ENCODE data around the gene YIF1A.

YIF1A gene

DNA sequence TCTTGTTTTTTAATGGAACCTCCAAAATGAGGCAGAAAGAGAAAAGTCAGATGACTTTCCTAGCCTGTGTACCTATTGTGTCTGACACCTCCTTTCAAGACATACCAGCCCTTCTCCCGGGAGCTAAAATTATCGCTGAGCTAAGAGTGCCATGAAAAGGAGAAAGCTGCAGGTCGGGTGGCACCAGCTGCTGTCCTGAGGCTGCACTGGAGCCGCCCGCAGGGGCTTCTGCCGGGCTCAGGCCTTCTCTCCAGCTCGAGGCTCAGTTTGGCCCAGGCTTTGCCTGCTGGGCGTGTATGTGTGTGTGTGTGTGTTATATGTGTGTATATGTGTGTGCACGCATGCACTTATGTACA, 48.2 kb downstream of the YIF1A start:
- DNase-seq: no peak

DNA sequence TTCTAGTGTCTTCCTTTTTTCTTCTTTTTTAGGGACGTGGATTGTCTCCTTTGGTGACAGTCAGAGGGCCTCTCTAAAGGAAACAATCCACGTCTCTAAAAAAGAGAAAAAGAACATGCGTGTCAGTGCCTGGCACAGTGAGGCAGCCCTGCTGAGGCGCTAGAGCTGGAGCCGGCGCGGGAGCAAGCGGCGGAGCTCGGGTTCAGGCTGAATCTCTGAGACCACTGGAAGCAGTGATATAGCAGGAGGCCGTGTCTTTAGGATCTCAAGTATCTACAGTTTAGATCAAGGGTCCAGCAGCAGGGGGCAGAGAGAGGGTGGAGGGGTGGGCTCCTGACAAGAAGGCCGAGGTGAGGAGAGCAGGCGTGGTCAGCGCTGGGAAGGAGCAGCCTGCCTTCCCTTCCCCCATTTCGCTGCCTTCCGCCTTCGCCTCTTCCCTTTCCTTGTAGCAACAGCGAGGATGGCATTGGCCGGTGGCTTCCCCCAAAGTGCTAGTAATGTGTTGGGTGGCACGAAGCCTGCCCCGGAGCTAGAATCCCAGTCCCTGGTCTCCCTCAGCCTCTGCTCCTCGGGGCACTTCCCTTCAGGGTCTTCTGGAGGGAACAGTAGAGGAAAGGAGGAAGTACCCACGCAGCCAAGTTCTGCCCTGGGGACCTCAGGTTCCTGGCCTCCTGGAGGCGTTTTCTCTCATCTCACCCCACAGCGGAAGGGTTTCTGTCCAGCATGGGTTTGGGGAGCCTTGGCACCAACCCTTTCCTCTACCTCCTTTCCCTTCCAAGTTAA, 48.8 kb downstream of the YIF1A start:
- no peak for DNase-seq

DNA sequence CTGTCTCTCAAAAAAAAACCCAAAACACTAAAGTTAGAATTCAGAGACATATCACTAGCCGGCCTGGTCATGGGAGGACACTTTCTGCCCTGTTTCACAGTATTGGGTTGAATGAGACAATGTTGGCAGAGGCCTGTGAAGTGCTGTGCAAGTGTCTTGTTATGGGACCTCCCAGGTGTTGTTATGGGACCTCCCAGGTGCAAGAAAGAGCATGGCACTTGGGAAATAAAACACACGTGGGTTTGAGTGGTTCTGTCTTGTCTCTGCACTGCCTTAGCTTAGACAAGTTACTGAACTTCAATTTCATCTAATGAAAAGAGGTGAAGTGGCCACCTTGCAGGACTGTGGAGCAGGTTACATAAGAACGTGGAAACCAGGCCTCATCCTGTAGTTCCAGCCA, 49.4 kb downstream of the YIF1A start:
- no peak for DNase-seq

DNA sequence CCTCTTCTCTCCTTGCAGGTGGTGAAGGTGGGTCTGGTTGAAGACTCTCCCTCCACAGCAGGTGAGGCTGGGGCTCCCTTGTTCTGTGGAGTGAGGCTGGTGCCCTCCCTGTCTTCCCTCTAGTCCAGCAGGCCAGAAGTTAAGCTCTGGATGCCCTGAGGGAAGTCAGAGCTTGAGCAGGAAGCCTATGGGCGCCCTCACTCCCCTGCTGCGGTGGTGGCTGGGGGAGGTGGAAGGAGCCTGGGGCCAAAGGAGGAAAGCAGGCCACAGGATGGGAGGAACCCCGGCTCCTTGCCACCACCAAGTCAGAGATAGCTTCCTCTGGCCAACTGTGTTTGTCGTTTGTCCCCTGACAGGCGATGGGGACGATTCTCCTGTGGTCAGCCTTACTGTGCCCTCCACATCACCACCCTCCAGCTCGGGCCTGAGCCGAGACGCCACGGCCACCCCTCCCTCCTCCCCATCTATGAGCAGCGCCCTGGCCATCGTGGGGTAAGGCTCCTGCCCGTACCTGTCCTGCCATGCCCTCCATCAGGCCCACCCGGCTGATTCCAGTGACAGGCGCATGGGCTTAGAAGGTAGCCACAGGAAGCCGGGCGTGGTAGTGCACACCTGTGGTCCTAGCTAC, 50.0 kb downstream of the YIF1A start:
- no peak for DNase-seq

DNA sequence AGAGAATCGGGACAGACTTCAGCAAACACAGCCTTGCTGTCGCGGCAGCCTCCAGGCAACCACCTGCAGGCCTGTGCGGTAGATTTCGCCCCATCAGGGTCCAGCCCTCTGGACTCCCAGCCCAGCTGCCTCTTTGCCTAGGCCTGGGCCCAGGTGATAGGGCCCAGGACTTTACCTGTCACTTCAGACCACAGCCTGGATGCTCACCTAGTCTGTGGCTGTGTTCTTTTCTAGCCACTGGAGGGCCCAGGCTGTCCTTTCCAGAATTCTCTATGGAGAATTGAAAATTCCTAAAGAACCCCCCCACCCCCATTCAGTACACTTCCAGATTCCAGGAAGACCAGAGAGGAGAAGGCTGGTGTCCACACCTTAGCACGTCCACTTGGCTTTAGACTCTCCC, 51.1 kb downstream of the YIF1A start:
- DNase-seq: no peak

DNA sequence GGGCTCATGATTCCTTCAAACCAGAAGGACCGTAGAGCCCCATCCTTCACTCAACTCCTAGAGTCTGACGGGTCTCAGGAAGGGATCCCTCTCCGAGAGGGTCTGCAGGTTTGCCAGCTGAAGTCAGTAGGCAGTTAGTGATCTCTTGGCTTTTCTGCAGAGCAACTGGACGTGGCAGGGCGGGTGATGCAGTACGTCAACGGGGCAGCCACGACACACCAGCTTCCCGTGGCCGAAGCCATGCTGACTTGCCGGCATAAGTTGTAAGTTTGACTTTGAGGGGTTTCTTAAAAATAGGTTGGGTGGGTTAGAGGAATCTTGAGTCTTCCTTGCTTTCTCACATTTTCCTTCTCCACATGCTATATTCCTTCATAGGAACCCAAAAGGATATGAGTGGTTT, 53.8 kb downstream of the YIF1A start:
- no peak for DNase-seq

All from NK-92 treated with Interleukin-12 subunit alpha and Interleukin-12 subunit beta, amount 100 ng/mL, for 24 hours (cell line).